Keratinocyte (primary cell): Measurements from ENCODE around the gene CCDC9. TPM values are rescaled to one million over a fixed set of nuclear protein-coding genes. Genes with fewer than 3 reads are reported as not detected.

Source experiments
- DNase-seq: peaks from one replicate; pipeline ENCODE4 v3.0.0-alpha.2; 2011; ENCODE audit warnings: low read depth, missing footprints, low spot score
- FAIRE-seq: peaks from 2 replicates; lab custom pipeline; 2011; peaks lifted over from hg19 to GRCh38; lab: Jason Lieb, UNC
- H2AFZ ChIP-seq: 2 replicates; pipeline ENCODE4 v1.6.0; 2012; ENCODE audit warnings: low read length, control low read depth, inconsistent platforms; ENCODE audit not compliant: control insufficient read depth
- H3K27ac ChIP-seq: 2 replicates; pipeline ENCODE4 v1.5.1; 2011; ENCODE audit warnings: low read length; ENCODE audit not compliant: control insufficient read depth, insufficient read depth
- H3K27me3 ChIP-seq: 3 replicates; pipeline ENCODE4 v1.6.0; 2011; ENCODE audit warnings: low read length; ENCODE audit not compliant: control insufficient read depth, insufficient read depth; ENCODE audit errors: extremely low read depth
- H3K36me3 ChIP-seq, 2 experiments: 2 replicates in 1 of 2; 3 replicates in 1 of 2; pipeline ENCODE4 v1.5.1; 2011; ENCODE audit warnings: low read length in 2 of 2, mild to moderate bottlenecking in 1 of 2; ENCODE audit not compliant: control insufficient read depth in 2 of 2, insufficient read depth in 2 of 2; ENCODE audit errors: extremely low read depth in 1 of 2
- H3K4me1 ChIP-seq: 3 replicates; pipeline ENCODE4 v1.5.1; 2011; ENCODE audit warnings: low read length; ENCODE audit not compliant: control insufficient read depth, insufficient read depth; ENCODE audit errors: extremely low read depth
- H3K4me2 ChIP-seq: 3 replicates; pipeline ENCODE4 v1.6.0; 2011; ENCODE audit warnings: low read depth, low read length; ENCODE audit not compliant: control insufficient read depth, insufficient read depth; ENCODE audit errors: extremely low read depth
- H3K4me3 ChIP-seq, 3 experiments: fragments of 200-600 bp in 1 of 3; sonication (generic) in 1 of 3; 2 replicates in 2 of 3; 3 replicates in 1 of 3; pipeline ENCODE4 v1.5.1; 2011 to 2016; ENCODE audit warnings: low read length in 3 of 3, mild to moderate bottlenecking in 3 of 3, control low read depth in 2 of 3, inconsistent platforms in 1 of 3, low read depth in 1 of 3, mixed read lengths in 1 of 3, mixed run types in 1 of 3, moderate library complexity in 1 of 3; ENCODE audit not compliant: control insufficient read depth in 2 of 3, insufficient read depth in 2 of 3; ENCODE audit errors: extremely low read depth in 1 of 3
- H3K79me2 ChIP-seq: 2 replicates; pipeline ENCODE4 v1.6.0; 2012; ENCODE audit warnings: low read length; ENCODE audit not compliant: control insufficient read depth, insufficient read depth
- H3K9ac ChIP-seq: 3 replicates; pipeline ENCODE4 v1.6.0; 2011; ENCODE audit warnings: low read length; ENCODE audit not compliant: control insufficient read depth, insufficient read depth; ENCODE audit errors: extremely low read depth
- H3K9me1 ChIP-seq: 3 replicates; pipeline ENCODE4 v1.6.0; 2011; ENCODE audit warnings: low read length; ENCODE audit not compliant: control insufficient read depth, insufficient read depth; ENCODE audit errors: extremely low read depth
- H3K9me3 ChIP-seq: 2 replicates; pipeline ENCODE4 v1.5.1; 2012; ENCODE audit warnings: low read depth, low read length; ENCODE audit not compliant: control insufficient read depth
- H4K20me1 ChIP-seq: 3 replicates; pipeline ENCODE4 v1.6.0; 2011; ENCODE audit warnings: low read length; ENCODE audit not compliant: control insufficient read depth, insufficient read depth; ENCODE audit errors: extremely low read depth
- CTCF ChIP-seq, 3 experiments: IDR thresholded peaks in 1 of 3; conservative IDR thresholded peaks in 1 of 3; optimal IDR thresholded peaks in 1 of 3; 2 replicates in 2 of 3; 3 replicates in 1 of 3; pipeline versions ENCODE3 to v1.5.1; 2011; ENCODE audit warnings: low read length in 3 of 3, mild to moderate bottlenecking in 3 of 3, moderate library complexity in 2 of 3, control low read depth in 1 of 3, inconsistent platforms in 1 of 3; ENCODE audit not compliant: insufficient read depth in 2 of 3; ENCODE audit errors: extremely low read depth in 1 of 3
- EZH2 ChIP-seq: IDR thresholded peaks from one replicate; pipeline ENCODE4 v1.6.1; 2012; ENCODE audit warnings: inconsistent platforms, mild to moderate bottlenecking, low read length, moderate library complexity
- dilution Hi-C: fragments of 300-500 bp; cut with MboI; formaldehyde crosslinking; loops from one replicate; pipeline ENCODE4 v1.7.0; 2020; ENCODE audit warnings: low sequenced_read_pairs; ENCODE audit not compliant: extremely low pct_ligation_motif_present
- polyA plus RNA-seq, 5 experiments: library from polyadenylated mRNA; depleted of rRNA in 3 of 5; stranded (reverse) in 3 of 5; stranded (forward) in 1 of 5; unstranded in 1 of 5; fragments of >200 nt; gene quantifications; 1 replicate in 1 of 5; 2 replicates in 3 of 5; 3 replicates in 1 of 5; pipeline versions ENCODE4 v1.2.1 to v1.2.3, GENCODE V29; 2011 to 2012; ENCODE audit warnings: missing spikeins in 2 of 5, low read depth in 1 of 5, low replicate concordance in 1 of 5

The CCDC9 gene
- polyA plus RNA-seq, 1 donor (not counting 4 experiments of a cell fraction or from before 2014, with no cell fraction given) = 2.8 TPM

- no peak overlapping the region for H3K4me2 ChIP-seq
- dilution Hi-C loops = no loop called here
- no peaks in the 10 kb centered on the region for H3K79me2 ChIP-seq
- H3K4me3 ChIP-seq = no peak overlapping the region
- no peak for TF ChIP-seq CTCF (optimal IDR thresholded peaks at IDR 0.05 in 1 of 3, IDR thresholded peaks at IDR 0.05 in 1 of 3, conservative IDR thresholded peaks at IDR 0.05 in 1 of 3; ENCODE audit: extremely low read depth in 1 of 3, insufficient read depth in 2 of 3, low read length in 3 of 3)
- no peak for TF ChIP-seq EZH2
- FAIRE-seq = no peak
- H4K20me1 ChIP-seq = peaks cover 3% of the 10 kb centered on the region
- no peak overlapping the region for H3K9ac ChIP-seq
- H3K27ac ChIP-seq = no peak overlapping the region
- no peaks in the 10 kb centered on the region for H3K9me1 ChIP-seq
- H3K36me3 ChIP-seq = peaks cover 14 to 21% of the 10 kb centered on the region in 2 experiments
- no peak overlapping the region for H2AFZ ChIP-seq
- H3K27me3 ChIP-seq = no peaks in the 10 kb centered on the region
- DNase-seq = no peak
- H3K9me3 ChIP-seq = no peaks in the 10 kb centered on the region
- peaks cover 2% of the 10 kb centered on the region for H3K4me1 ChIP-seq
Measured at GRCh38 chr19:47267350-47267759, 11.0 kb downstream of the CCDC9 start.

- Histone ChIP-seq H3K4me3 (no peak overlapping the region), H3K9me1 (no peaks in the 10 kb centered on the region), H3K9ac (no peak overlapping the region), H3K36me3 (peaks cover 12 to 15% of the 10 kb centered on the region in 2 experiments), H4K20me1 (peaks cover 3% of the 10 kb centered on the region), H3K4me1 (peaks cover 8% of the 10 kb centered on the region), H3K27ac (no peak overlapping the region), H2AFZ (no peak overlapping the region), H3K27me3 (no peaks in the 10 kb centered on the region), H3K79me2 (no peaks in the 10 kb centered on the region), H3K9me3 (no peaks in the 10 kb centered on the region), H3K4me2 (no peak overlapping the region)
- no peak for DNase-seq
- TF ChIP-seq EZH2 = no peak
- TF ChIP-seq CTCF (optimal IDR thresholded peaks at IDR 0.05 in 1 of 3, IDR thresholded peaks at IDR 0.05 in 1 of 3, conservative IDR thresholded peaks at IDR 0.05 in 1 of 3; ENCODE audit: extremely low read depth in 1 of 3, insufficient read depth in 2 of 3, low read length in 3 of 3) = no peak
- dilution Hi-C loops = no loop called here
- no peak for FAIRE-seq
Measured at GRCh38 chr19:47268028-47268427, 11.7 kb downstream of the CCDC9 start.
